GM21528 (cell line): Measurements from ENCODE around the gene IFNW1.

Experiments
- ATAC-seq: cut with Tn5 transposase; IDR thresholded peaks from one replicate; pipeline ENCODE4 v1.9.1; 2021; ENCODE audit warnings: mild to moderate bottlenecking, moderate library complexity; ENCODE audit not compliant: unreplicated experiment, low FRiP score

The IFNW1 gene

GRCh38 chr9:21110708-21111576, 30.7 kb downstream of the IFNW1 start:
- peak; percentile 92 for ATAC-seq

DNA sequence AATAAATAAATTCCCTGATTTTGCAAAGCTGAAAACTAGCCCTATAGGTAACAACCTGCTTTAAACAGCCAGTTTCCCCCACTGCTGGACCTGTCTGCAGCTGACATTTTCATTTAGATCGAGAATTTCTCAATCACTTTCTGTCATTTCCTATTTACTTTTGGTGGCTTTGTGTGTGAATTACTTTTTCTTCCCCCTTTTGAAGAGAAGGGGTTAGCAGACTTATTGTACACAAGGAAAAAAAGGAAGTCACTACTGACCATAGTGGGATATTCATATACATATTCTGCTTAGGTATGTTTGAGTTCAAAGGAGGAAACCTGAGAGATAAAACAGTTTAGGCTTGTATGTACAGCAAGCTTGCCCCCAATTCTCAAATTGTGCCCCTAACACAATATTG, 36.8 kb downstream of the IFNW1 start:
- no peak for ATAC-seq

DNA sequence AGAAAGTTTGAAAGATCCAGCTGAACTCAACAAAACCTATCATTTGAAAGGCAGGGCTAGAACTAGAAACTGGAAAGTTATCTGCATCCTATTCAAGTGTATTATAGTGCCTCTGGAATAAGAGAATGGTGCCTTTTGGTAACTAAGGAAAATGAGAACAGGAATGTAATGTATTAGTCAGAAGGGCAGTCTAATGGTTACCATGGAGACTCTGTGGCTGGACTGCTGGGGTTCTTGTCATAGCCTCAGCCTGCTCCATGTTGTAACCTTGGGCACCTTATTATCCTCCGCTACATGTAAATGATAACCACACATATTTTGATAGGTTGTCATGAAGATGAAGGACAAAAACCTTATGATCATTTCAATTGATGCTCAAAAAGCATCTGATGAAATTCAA, 39.3 kb downstream of the IFNW1 start:
- no peak for ATAC-seq

- ATAC-seq, result no peak
Observed at GRCh38 chr9:21097817-21098216, 43.8 kb downstream of the IFNW1 start.

GRCh38 chr9:21096901-21097255, 44.8 kb downstream of the IFNW1 start:
- ATAC-seq, result no peak

- ATAC-seq, result peak; percentile 82
Observed at GRCh38 chr9:21096172-21096900, 45.3 kb downstream of the IFNW1 start.

GRCh38 chr9:21095561-21095960, 46.1 kb downstream of the IFNW1 start:
- ATAC-seq, result no peak
